HepG2 (cell line): ENCODE measurements around the gene MKX. TPM values are rescaled to one million over a fixed set of nuclear protein-coding genes. Genes with fewer than 3 reads are reported as not detected.

Experiments
- ATAC-seq: fragments of 200-7000 bp; cut with Tn5 transposase; 3 replicates; pipeline ENCODE4 v1.9.1; 2020; ENCODE audit warnings: mild to moderate bottlenecking, moderate library complexity
- BruUV-seq: library from RNA; stranded (reverse); fragments of 400-500 nt; replicated peaks from 2 replicates; lab custom pipeline; 2021; lab: Mats Ljungman, UMichigan
- CTCF ChIA-PET: fragments of 300-600 bp; formaldehyde crosslinking; extraction: SDS; loops from one replicate; lab custom pipeline; 2021; ENCODE audit warnings: low total read pairs, inconsistent platforms, low intra/inter-chr PET ratio; lab: Yijun Ruan, JAX
- POLR2A ChIA-PET: fragments of 350-600 bp; sonication (Branson Sonifier 250); formaldehyde crosslinking; loops from one replicate; lab custom pipeline; 2020; ENCODE audit warnings: antibody characterized with exemption, inconsistent platforms; lab: Yijun Ruan, JAX
- DNase-seq: peaks from one replicate; pipeline ENCODE4 v3.0.0-alpha.2; 2015; ENCODE audit warnings: low spot score
- FAIRE-seq: peaks from 3 replicates; lab custom pipeline; 2011; peaks lifted over from hg19 to GRCh38; lab: Jason Lieb, UNC
- H2AFZ ChIP-seq: one replicate; pipeline ENCODE4 v1.6.1; 2011; ENCODE audit warnings: low read length, inconsistent platforms
- H3K27ac ChIP-seq: fragments of 300-600 bp; 3 replicates; pipeline ENCODE4 v1.8.0; 2011; ENCODE audit warnings: mixed run types, mild to moderate bottlenecking, mixed read lengths, low read length, inconsistent platforms; ENCODE audit not compliant: insufficient read depth; ENCODE audit errors: extremely low read length
- H3K27me3 ChIP-seq, 2 experiments: fragments of 200-600 bp in 1 of 2; 2 replicates in 1 of 2; 3 replicates in 1 of 2; pipeline versions ENCODE4 v1.6.0 to v1.8.0; 2011; ENCODE audit warnings: low read length in 2 of 2, mild to moderate bottlenecking in 2 of 2, moderate library complexity in 2 of 2, inconsistent platforms in 1 of 2; ENCODE audit not compliant: insufficient read depth in 2 of 2, control insufficient read depth in 1 of 2
- H3K36me3 ChIP-seq, 2 experiments: fragments of 200-600 bp in 1 of 2; replicated peaks in 1 of 2; 2 replicates in 1 of 2; 3 replicates in 1 of 2; pipeline versions ENCODE4 v1.5.1 to v1.8.0; 2011; ENCODE audit warnings: low read length in 2 of 2, inconsistent platforms in 1 of 2; ENCODE audit not compliant: insufficient read depth in 2 of 2, control insufficient read depth in 1 of 2
- H3K4me1 ChIP-seq: 2 replicates; pipeline ENCODE4 v1.5.1; 2012; ENCODE audit warnings: low read length, inconsistent platforms; ENCODE audit not compliant: insufficient read depth
- H3K4me2 ChIP-seq: 2 replicates; pipeline ENCODE4 v1.6.0; 2011; ENCODE audit warnings: low read depth, low read length, inconsistent platforms
- H3K4me3 ChIP-seq, 3 experiments: fragments of 200-600 bp in 1 of 3; sonication (generic), shearing (Covaris generic) in 1 of 3; replicated peaks in 1 of 3; 2 replicates each; pipeline ENCODE4 v1.5.1; 2011 to 2016; ENCODE audit warnings: low read length in 3 of 3, inconsistent platforms in 2 of 3, low read depth in 2 of 3, mild to moderate bottlenecking in 2 of 3, control low read depth in 1 of 3, mixed read lengths in 1 of 3; ENCODE audit not compliant: insufficient read depth in 1 of 3
- H3K79me2 ChIP-seq: one replicate; pipeline ENCODE4 v1.6.1; 2011; ENCODE audit warnings: low read length, inconsistent platforms; ENCODE audit not compliant: insufficient read depth
- H3K9ac ChIP-seq: 2 replicates; pipeline ENCODE4 v1.6.0; 2011; ENCODE audit warnings: mild to moderate bottlenecking, low read depth, low read length, inconsistent platforms; ENCODE audit not compliant: insufficient read depth
- H3K9me3 ChIP-seq: 2 replicates; pipeline ENCODE4 v1.5.1; 2012; ENCODE audit warnings: mild to moderate bottlenecking, low read length
- H4K20me1 ChIP-seq: 2 replicates; pipeline ENCODE4 v1.6.0; 2011; ENCODE audit warnings: inconsistent platforms, mild to moderate bottlenecking, low read length, moderate library complexity; ENCODE audit not compliant: insufficient read depth
- ETV5 ChIP-seq: IDR thresholded peaks from 2 replicates; pipeline ENCODE4 v1.6.1; 2018; ENCODE audit warnings: missing biosample characterization, missing genetic modification reagents, inconsistent platforms, borderline replicate concordance
- FOXO1 ChIP-seq: sonication (generic); formaldehyde crosslinking; IDR thresholded peaks from 2 replicates; pipeline ENCODE4 v1.4.0; 2020; ENCODE audit warnings: missing genetic modification reagents
- TMF1 ChIP-seq: sonication (generic); formaldehyde crosslinking; IDR thresholded peaks from 2 replicates; pipeline ENCODE4 v1.8.1; 2022; ENCODE audit warnings: low read depth, missing genetic modification reagents
- ZMYM4 ChIP-seq: sonication (generic); formaldehyde crosslinking; IDR thresholded peaks from 2 replicates; pipeline ENCODE4 v1.8.1; 2023; ENCODE audit warnings: mild to moderate bottlenecking, missing genetic modification reagents
- ZNF431 ChIP-seq: sonication (generic); formaldehyde crosslinking; IDR thresholded peaks from 2 replicates; pipeline ENCODE4 v1.9.0; 2022; ENCODE audit warnings: missing genetic modification reagents, low read depth, mild to moderate bottlenecking, borderline replicate concordance
- ZNF569 ChIP-seq: sonication (generic); formaldehyde crosslinking; IDR thresholded peaks from 2 replicates; pipeline ENCODE4 v1.5.0; 2020; ENCODE audit warnings: mild to moderate bottlenecking, missing genetic modification reagents, moderate library complexity, borderline replicate concordance
- ZNF879 ChIP-seq: sonication (generic); formaldehyde crosslinking; IDR thresholded peaks from 2 replicates; pipeline ENCODE4 v1.8.1; 2023; ENCODE audit warnings: missing genetic modification reagents
- WGBS: methylation state at CpG from one replicate; pipeline ENCODE4 v1.1.6; 2017; ENCODE audit warnings: low lambda C conversion rate; 5-methylcytosine and 5-hydroxymethylcytosine counted together
- in situ Hi-C: cut with HindIII; loops from 2 replicates; pipeline ENCODE4 v1.10.0; 2017; ENCODE audit warnings: low pct_unique_long_range_greater_than_20kb; ENCODE audit not compliant: extremely low pct_ligation_motif_present
- intact Hi-C: fragments of 100-400 bp; cut with micrococcal nuclease; formaldehyde crosslinking; loops from one replicate; pipeline ENCODE4 v1.10.0; 2022; ENCODE audit not compliant: unreplicated experiment
- polyA plus RNA-seq, 8 experiments: library from polyadenylated mRNA; depleted of rRNA in 3 of 8; stranded (reverse) in 7 of 8; unstranded in 1 of 8; fragments of >200 nt; fragmentation: Illumina TruSeq in 4 of 8; extraction: Trizol in 4 of 8; gene quantifications; 2 replicates each; pipeline versions ENCODE4 v1.2.1 to v1.2.3, GENCODE V29; 2011 to 2016; ENCODE audit warnings: low read depth in 4 of 8, missing spikeins in 1 of 8, mixed read lengths in 1 of 8; ENCODE audit not compliant: insufficient read depth in 1 of 8
- total RNA-seq, 5 experiments: library from RNA; depleted of rRNA; stranded (reverse); fragments of >200 nt; fragmentation: Illumina TruSeq; extraction: Trizol; gene quantifications; 2 replicates each; pipeline ENCODE4 v1.2.3, GENCODE V29; 2016; ENCODE audit warnings: low read depth in 1 of 5
- TF ChIP-seq, protein P1 (sequence below): sonication (generic); formaldehyde crosslinking; IDR thresholded peaks from 2 replicates; pipeline ENCODE4 v1.9.0; 2021; ENCODE audit warnings: missing genetic modification reagents, borderline replicate concordance

MKX gene
- total and polyA plus RNA-seq, 2 of the 13 experiments (the other 11 are each of a cell fraction or from before 2014, with no cell fraction given), result not detected

DNA sequence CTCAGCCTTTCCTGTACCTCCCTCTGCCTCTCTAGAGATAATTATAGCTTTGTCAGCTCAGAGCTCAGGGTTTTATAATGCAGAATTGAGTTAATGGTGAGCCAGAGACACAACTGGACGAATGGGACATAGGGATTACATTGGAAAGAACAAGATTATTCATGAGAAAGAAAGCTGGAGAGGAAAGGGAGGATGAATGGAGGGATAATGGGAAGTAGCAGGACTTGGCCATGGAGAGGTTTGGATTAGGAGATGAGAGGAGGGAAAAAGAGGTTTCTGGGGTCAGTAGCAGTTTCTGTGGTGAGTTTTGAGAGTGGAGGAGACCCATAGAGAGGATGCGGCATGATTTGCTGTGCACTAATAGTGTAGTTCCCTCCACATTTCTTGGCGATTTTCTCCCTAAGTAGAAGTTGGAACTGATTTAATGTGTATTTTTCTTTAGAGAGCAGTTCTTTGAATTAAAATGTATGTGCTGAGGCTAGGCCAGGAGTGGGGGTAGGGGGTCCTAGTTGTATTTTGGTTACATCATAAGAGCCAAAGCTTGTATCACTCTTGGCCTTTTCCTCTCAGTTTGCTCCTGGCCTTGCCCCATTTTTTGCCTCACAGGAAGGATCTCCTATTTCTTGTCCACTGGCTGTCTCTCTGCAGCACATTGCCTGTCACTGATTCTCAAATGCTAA, 107.4 kb downstream of the MKX start:
- Histone ChIP-seq H3K36me3 (no peaks in the 10 kb centered on the region), H3K9me3 (no peaks in the 10 kb centered on the region), H3K79me2 (no peaks in the 10 kb centered on the region), H3K27ac (no peak overlapping the region), H3K4me1 (no peaks in the 10 kb centered on the region), H3K4me3 (no peak overlapping the region), H3K27me3 (no peaks in the 10 kb centered on the region), H2AFZ (no peak overlapping the region), H3K4me2 (no peak overlapping the region), H3K9ac (no peak overlapping the region), H4K20me1 (no peaks in the 10 kb centered on the region)
- intact Hi-C loops (no loop called here), in situ Hi-C loops (no loop called here)
- BruUV-seq, result no TSS peak
- POLR2A ChIA-PET, result no interaction called here
- FAIRE-seq (no peak), DNase-seq (no peak), ATAC-seq (no peak)
- no peak for TF ChIP-seq ZMYM4
- TF ChIP-seq, protein P1, sequence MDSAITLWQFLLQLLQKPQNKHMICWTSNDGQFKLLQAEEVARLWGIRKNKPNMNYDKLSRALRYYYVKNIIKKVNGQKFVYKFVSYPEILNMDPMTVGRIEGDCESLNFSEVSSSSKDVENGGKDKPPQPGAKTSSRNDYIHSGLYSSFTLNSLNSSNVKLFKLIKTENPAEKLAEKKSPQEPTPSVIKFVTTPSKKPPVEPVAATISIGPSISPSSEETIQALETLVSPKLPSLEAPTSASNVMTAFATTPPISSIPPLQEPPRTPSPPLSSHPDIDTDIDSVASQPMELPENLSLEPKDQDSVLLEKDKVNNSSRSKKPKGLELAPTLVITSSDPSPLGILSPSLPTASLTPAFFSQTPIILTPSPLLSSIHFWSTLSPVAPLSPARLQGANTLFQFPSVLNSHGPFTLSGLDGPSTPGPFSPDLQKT (CRISPR knock-in tag), result no peak
- TF ChIP-seq ZNF569 (CRISPR knock-in tag), result no peak
- no peak for TF ChIP-seq ETV5 (CRISPR knock-in tag)
- no peak for TF ChIP-seq TMF1 (CRISPR knock-in tag)
- no peak for TF ChIP-seq ZNF879
- TF ChIP-seq ZNF431 (CRISPR knock-in tag), result no peak
- no peak for TF ChIP-seq FOXO1 (CRISPR knock-in tag)
- 28% methylated on average over 3 of the region's 3 CpGs for WGBS
- CTCF ChIA-PET, result no interaction called here
